Stimulated activated CD4-positive, alpha-beta T cell treated with anti-CD3 and anti-CD28 coated beads, Interleukin-4, amount 100 ng/mL, for 24 hours (primary cell): ENCODE data around the gene CALCA.

ENCODE experiments used
- DNase-seq: peaks from one replicate; pipeline ENCODE4 v3.0.0-alpha.2; 2020

CALCA gene

DNA sequence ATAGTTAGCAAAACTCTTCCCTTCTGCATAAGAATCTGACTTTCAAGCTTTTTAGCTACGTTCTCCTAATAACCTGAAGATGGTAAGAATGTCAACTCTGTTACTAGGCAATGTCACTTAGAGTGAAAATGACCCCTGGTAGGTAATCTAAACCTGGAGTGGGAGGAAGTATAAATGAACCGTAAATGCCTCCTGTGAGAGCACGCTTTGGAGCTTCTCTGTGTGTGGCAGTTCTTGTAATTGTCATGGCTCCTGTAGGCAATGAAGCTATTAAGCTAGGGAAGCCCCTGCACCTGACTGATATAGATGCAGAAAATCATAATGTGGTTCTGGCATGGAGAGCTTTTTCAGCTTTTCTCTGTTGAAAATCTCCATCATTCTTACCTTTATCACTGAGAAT lies 29.4 kb downstream of the CALCA start:
- no peak for DNase-seq

DNA sequence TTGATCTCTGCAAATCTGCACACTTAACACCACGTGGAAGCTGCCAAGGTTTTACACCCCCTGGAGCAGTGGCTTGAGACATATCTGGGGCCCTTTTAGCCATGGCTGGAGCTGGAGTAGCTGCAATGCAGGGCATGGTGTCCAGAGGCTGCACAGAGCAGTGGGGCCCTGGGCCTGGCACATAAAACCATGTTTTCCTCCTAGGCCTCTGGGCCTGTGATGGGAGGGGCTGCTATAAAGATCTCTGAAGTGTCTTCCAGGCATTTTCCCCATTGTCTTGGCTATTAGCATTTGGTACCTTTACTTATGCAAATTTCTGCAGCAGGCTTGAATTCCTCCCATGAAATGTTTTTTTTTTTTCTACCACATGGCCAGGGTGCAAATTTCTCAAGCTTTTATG lies 33.2 kb downstream of the CALCA start:
- DNase-seq: no peak

DNA sequence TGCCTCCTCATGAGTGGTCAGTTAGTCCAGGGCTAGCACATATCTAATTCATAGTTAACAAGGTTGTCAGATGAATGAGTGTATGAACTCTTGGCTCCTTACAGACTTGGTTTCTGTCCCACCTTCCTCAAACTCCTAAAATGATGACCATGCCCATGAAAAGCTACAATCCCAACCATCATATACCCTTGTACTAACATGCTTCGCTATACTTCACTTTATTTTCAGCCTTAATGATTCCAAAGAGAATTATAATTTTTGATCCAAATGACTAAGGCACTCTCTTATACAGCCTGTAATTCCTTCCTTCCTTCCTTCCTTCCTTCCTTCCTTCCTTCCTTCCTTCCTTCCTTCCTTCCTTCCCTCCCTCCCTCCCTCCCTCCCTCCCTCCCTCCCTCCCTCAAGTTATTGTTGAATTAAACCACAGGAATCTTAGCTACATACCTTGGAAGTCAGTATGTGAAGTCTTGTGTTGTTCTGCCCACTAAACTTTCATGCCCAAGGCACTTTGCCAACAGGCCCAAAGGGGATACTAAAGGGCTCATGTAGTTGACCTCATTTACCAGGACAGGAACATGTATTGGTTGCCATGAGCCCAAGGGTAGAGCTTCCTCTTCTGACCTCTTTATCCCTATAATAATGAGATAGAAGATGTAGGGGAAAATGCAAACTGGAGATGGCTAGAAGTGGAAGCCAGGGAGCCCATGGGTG lies 37.4 kb downstream of the CALCA start:
- no peak for DNase-seq

- no peak for DNase-seq
Measured at GRCh38 chr11:14932447-14932846, 39.7 kb downstream of the CALCA start.

DNA sequence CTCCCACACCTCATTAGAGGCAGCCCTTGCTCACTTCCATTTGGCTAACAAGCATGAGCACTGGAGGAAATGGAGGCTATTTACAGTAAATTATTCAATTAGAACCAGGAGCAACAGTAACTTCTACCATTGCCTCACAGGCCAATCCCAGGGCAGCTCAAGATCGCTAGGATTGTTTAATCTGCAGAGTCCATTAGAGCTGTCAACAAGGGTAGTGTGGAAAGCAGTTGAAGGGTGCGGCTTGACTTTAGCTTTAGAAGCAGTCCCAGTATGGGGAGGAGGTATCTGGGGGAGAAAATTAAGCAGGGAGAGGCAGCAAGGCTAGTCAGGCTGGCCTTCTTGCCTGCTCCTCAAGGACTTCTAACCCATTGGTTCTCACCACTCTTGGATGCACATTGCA lies 41.8 kb downstream of the CALCA start:
- DNase-seq: no peak

- DNase-seq: no peak
Measured at GRCh38 chr11:14927146-14927545, 45.0 kb downstream of the CALCA start.

GRCh38 chr11:14924318-14924717 lies 47.8 kb downstream of the CALCA start:
- no peak for DNase-seq
